Stimulated activated CD4-positive, alpha-beta T cell treated with anti-CD3 and anti-CD28 coated beads, Interleukin-2, amount 100 ng/mL, for 24 hours (primary cell): ENCODE results near the gene BCORL1.

Experiments
- DNase-seq, 2 donors: peaks; one replicate each; pipeline ENCODE4 v3.0.0-alpha.2; 2020

The BCORL1 gene

DNA sequence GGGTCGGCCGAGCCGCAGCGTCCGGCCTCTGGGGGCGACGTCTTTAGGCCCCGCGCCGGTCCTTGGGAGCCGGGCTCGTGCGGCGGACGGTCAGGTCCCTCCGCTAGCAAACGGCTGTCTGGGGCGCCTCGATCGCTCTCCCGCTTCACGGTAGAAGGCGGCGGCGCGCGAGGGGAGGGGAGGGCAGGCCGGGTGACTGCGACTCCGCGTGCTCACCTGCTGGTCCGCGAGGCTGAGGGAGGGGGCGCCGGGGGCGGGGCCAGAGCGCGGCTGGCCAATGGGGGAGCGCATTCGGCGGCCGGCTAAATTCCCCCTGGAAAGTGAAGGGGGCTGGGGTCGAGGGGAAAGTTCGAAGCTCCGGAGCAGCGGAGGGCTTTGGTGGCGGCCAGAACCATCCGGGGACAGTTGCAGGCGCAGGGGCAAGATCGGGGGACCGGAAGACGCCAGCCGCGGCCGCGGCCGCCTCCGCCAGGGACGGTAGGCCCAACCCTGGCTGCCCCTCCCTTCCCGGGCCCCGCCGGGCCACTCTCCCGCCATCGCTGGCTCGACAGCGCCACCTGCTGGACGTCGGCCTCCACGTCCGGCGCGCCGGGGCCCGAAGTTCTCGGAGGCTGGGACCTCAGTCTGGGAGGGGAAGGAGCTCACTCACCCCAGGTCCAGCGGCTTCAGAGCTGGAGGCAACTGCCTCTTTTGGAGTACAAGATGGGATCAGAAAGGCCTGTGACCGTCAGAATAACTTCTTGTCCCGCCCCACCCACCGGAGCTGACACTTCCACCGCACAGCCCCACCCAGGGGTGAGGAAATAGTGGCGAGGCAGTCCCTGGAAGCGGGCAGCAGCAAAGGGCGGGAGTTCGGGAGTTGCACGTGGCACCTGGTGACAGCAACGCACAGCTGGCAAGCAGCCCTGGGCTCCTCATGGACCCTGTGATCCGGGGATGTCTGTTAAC, 78.0 kb downstream of the BCORL1 start:
- DNase-seq = peak; percentile 85 to 87

DNA sequence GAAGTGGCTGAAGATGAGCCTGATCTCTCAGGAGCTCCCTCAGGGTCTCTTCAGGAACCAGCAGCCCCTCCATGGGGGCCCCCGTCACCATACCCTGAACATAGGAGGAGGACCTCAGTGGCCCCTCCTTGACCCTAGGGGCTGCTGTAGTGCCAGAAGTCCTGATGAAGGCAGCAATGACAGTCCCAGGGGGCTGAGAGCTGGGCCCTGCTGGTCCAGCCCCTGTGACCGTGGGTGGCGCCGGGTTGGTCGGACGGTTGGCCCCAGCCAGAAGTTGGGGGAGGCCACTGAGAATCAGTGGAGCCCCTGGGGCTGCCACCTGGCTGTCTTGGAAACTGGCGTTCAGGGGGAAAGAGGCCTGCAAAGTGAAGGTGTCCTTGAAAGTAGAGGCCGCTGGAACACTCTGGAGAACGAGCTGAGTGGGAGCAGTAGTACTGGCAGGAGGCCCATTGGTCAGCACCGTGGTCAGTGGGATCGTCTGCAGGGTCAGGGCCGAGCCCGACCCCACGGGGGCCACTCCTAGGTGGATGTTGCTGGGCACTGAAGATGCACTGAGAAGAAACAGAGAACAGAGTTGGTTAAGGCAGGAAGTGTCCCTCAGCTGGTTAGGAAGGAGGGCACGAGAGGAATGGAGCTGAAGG, 84.7 kb downstream of the BCORL1 start:
- DNase-seq = no peak

DNA sequence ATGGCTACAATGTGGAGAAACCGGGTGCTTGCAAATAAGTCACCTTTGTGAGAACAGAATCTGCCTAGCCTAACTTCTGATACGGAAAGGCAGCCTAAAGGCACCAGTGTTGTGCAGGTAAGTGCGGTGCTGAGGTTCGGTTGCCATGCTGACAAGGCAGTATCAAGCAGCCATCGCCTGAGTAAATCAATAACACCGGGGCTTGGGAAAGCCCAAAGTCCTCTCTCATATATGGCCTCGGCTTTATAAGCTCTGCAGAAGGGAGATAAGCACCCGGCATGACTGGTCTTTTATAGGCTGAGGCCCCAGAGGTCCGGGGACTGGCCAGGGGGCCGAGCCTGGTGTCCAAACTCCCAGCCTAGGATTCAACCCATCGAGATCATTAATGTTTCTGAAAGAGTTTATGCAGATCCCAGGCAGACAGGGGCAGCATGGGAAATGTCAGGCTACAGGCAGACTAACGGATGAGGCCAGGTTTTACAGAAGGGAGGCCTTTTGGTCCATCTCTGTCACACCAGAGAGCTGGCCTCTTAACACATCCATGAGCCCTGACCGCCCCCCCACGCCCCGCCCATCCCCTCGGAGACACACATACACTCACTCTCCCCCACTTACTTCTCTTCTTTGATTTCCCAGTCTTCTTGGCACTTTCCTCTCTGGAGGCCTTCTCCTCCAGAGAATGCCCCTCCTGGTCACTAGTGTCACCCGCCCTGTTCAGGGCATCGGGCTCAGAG, 89.3 kb downstream of the BCORL1 start:
- DNase-seq = no peak

DNA sequence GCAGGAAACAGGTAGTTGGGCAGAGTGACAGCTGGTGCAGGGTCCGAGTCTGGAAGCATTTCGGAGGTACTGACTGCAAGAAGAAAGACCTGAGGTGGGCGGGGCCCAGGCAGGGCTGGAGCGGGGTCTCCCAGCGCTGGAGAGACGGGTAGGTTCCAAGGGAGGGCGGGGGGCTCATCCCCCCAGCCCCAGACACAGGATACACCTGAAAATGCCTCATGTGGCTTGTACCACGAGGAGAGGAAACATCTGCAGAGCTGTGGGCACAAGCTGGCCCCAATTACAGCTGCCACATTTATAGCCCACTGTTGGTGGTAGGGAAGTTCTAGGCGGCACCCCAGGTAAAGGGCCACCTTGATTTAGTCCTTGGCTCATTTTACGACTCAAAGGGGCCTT, 89.9 kb downstream of the BCORL1 start:
- no peak for DNase-seq

DNA sequence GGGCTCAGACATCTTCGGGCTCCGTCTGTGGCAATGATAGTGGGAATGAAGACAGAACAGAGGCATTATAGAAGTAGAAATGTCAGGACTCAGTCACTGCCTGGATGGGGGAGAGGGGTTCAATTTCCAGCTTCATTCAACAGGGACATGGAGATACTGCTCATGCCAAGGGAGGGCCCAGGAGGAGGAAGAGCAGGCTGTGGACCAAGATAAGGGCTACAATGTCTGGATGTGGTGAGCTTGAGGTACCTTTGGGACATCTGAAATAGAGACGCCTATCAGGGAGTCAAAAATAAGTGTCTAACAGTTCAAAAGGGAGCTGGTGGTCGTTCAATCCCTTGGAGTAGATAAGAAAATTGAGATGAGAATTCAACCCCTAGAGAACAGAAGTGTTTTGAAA, 93.3 kb downstream of the BCORL1 start:
- DNase-seq = no peak

DNA sequence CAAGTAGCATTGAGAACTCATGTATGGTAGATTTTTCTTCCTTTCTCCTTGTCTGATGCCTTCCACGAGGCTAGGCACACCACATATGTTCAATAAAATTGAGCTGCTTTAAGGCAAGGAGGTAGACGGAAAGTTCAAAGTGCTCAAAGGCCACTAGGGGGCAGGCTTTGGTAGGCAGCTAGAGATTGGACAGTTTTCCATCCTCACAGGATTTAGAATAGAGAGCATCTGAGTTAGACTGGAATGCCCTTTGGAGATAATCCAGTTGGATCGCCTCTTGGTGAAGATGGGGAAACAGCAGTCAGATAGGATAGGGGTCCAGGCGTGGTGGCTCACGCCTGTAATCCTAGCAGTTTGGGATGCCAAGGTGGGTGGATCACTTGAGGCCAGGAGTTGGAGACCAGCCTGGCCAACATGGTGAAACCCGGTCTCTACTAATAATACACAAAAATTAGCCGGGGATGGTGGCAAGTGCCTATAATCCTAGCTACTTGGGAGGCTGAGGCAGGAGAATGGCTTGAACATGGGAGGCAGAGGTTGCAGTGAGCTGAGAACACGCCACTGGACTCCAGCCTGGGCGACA, 97.5 kb downstream of the BCORL1 start:
- DNase-seq = peak; percentile 56 to 58

DNA sequence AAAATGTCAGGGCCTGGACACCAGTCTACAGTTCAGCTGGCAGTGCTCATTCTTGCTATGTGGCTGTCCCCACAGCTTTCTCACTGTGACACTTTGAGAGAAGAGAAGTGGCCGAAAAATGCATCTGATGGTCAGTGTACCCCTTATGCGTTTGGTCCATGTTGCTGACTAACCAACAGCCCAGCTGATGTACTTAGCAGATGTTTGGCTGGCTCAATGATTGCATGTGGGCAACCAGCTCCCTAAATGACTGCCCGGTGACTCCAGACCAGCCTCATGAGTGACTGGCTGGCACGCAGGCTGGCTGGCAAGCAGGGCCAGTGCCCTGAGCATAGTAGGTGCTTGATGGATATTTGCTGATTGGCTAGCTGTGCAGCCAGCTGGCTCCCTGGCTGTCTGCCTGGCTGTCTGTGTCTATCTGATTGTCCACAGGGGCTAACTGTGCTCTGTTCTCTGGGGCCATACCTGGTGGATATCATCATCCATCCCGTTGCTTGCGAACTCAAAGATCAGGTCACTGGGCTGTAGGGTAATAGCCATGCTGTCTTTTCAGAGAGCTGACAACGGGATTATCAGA, 98.4 kb downstream of the BCORL1 start:
- no peak for DNase-seq

DNA sequence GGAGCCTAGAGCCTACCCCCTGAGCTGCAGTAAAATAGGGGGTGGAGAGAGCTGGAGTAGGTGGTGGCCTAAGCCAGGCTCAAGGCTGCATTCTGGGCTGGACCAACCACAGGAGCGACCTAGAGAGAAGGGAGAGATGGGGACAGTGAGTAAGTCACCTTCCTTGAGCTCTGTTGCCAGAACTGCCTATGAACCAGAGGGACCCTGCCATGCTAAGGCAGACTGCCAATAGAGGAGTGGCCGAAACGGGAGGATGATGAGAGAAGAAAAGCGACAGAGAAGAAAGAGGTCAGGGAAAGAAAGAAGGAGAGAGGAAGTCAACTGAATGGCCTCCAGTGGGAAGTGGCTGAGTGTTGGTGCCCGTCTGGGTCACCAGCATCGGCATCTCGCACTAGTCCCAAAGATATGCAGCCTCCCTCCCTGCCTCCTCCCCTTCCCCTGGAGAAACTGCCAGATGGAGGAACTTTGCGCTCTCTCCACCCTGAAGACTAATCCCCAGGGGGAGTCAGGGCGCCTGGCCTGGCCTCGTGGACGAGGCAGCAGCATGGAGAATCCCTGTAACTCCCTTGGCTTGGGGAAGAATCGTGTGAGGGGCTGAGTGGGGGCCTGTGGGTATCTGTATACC, 99.1 kb downstream of the BCORL1 start:
- DNase-seq = no peak

DNA sequence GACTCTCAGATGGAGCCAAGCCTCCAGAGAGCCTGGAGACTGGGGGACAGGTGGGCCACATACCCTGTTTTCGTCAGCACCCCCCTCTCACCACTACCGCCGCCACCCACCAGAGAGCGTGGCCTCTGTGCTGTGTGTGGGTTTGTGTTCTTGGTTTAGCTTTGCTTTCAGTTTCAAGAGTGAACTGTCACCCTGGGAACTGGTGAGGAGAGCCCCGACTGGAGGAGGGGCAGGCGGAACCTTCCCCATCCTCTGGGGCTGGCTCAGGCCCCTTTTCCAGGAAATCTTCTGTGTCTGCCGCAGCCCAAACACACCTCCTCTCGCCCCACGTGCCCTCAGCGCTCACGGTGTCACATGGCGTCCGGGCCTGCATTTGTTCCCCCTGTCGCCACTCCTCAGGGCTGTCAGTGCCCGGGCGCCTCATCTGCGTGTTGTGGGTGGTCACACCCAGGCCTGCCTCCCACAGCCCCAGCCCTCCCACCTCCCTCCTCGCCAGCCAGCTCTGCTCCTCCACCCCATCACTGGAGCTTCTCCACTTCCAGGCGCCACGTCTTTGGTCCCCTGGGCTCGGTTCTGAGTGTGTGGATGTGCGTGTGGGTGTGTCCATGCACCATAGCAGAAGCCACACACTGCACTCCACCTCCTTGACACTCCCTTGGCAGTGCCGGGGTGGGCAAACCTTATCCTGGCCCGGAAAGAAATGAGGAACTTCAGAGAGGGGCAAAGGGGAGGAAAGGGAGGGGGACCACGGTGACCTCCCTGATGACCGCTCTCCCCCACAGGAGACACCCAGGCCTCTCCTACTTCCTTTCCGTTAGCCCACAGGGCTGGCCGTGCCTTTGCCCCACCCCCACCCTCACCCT, 100.0 kb downstream of the BCORL1 start:
- peak; percentile 70 to 74 for DNase-seq

DNA sequence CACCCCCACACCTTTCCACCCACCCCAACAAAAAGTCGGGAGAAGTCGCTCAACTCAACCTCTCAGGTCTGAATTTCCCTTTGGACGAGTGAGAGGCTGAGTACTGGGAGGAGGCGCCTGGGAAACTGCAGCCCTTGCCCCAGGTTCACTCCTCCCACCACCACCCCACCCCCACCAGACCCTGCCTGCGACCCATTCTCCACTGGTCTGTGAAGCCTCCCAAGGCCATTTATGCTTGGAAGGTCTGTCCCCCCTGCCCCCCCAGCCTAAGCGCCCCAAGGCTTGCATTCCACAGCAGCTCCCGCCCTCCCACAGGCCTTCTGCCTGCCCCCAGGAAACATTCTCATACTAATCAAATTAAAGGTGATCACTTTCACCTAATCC, 100.7 kb downstream of the BCORL1 start:
- no peak for DNase-seq

DNA sequence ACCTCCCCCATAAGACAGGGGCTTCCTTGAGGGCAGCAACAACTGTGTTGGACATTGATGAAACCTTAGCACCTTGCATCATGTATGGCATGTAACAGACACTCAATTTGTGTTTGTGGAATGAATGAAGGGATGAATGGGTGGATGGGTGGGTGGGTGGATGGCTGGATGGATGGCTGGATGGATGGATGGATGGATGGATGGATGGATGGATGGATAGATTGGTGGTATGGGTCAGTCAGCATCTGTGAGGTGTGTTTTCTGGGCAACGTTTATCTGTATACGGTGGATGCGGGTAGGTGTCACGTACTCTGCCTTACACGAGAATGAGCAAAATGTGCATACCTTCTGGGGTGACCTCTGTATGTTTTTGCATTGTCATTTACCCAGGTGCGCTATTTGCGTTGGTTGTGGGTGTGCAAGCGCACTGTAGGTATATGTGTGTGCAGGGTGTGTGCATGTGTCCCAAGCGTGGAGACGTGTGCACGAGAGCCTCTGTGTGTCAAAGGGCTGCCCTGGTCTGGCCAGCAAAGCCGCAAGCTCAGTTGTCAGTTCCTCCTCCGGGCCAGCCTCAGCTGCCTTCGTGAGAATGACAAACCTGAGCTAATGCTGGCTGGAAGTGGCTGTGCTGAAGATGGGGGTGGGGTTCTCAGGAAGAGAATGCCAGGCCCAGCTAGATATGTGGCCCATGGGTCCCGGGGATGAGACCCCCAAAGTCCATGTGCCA, 101.4 kb downstream of the BCORL1 start:
- no peak for DNase-seq

DNA sequence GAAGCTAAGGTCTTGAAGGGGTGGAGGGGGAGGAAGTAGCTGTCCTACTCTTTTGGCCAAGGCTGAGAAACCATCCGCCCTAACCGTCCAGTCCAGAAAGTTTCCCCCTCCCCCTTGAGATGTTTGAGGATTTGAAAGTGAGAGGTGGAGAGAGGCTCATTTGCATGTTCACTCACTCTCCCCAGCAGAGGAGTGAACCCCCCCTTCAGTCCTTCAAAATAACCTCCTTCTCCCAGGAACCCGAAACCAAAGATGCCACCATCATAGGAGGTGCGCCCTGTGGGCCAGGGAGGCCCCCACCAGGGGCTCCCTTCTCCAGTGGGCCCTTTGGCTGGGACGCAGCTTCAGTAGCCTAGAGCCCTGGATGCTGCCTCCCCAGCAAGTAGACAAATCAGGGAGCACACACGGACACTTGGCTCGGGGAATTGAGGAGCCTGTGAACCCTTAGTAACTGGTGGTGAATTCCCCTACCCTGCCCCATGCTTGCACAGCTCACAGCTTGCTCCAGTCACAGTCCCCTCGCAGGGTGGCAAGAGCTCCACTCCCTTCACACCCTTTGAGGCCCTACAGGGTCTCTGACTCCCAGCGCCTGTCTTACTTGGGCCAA, 102.3 kb downstream of the BCORL1 start:
- DNase-seq = peak in 1 of 2 donors; percentile 22

DNA sequence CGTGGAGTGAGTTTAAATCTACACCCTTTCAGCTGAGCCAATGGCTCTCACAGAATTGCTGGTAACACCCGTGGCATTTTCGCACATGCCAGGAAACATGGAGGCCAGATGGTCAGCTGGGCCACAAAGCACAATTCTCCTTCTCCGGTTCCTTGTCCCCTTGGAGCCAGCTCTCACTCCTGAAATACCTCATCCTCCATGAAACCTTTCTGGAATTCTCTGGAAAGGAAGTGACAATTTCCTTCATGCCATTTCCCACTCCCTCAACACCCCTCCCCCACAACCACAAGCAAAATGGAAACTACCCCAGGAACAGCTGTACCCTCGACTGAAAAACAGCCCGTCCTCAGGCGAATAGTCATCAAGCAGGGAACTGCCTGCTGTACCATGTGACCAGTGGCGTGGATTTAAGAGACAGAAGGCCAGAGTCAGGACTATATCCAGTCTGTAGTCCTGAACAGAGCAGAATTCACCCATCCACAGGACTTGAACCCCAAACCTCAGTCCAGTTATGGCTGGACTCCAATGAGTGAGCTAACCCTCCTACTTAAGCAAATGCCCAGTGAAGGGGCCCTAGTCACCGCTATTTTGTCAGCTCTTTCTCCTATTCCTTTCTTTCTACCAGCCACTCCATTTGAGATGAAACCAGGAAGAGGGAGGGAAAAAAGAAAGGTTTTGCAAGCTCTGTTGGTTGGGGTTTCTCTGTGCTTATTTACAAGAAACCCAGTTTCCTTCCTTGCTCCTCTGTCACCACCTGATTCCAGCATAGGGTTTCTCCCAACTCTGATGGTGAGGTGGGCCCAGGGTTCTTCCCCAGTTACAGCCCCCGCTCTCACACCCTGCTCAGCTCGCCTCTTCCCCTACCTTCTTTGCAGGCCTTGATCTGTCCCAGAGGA, 103.4 kb downstream of the BCORL1 start:
- no peak for DNase-seq

DNA sequence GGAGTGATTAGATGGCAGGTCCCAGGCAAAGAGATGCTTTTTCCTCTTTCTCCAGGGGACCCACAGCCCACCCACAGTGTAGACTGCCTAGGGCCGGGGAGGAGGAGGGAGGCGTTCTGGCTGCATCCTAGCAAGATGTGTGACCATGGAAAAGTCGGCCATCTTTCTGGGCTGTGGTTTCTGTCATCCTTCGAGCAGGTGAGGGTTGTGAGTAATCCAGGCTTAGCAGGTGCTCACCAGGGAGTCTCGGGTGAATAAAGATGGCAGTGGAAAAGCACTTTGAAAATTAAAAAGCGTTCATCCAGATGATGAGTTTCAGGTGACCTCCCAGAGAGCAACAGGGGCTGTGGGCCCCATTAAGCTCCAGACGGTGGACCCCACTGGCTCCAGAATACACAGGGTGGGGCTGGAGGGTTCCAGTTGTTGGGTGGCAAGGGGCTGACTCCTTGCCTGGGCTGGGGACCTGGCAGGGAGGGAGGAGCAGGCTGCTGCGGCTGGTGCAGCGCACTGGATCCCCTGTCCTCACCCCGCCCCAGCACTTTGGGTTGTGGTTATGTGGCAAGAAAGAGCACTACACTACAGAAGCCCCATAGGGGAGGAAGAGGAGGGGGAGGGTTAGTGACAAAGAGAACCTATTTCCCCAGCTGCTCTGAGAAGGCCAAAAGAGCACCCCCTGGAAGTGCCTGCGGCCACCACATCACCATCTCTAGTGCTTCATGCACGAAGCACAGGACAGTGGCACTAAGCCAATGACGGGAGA, 104.2 kb downstream of the BCORL1 start:
- peak; percentile 54 to 66 for DNase-seq

DNA sequence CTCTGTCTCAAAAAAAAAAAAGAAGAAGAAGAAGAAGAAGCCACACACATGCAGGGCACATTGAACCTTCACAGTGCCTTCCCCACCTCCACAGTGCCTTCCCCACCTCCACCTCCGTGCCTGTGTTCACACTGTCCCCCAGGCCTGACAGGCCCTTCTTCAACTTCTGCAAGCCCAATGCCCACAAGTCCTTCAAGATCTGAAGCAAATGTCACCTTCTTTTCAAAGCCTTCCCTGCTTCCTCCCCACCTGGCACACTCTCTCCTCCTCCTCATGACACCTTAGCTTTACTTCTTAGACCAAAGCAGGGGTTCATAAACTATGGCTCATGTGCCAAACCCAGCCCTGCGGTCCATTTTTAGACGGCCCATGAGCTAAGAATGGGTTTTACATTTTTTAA, 107.9 kb downstream of the BCORL1 start:
- no peak for DNase-seq

DNA sequence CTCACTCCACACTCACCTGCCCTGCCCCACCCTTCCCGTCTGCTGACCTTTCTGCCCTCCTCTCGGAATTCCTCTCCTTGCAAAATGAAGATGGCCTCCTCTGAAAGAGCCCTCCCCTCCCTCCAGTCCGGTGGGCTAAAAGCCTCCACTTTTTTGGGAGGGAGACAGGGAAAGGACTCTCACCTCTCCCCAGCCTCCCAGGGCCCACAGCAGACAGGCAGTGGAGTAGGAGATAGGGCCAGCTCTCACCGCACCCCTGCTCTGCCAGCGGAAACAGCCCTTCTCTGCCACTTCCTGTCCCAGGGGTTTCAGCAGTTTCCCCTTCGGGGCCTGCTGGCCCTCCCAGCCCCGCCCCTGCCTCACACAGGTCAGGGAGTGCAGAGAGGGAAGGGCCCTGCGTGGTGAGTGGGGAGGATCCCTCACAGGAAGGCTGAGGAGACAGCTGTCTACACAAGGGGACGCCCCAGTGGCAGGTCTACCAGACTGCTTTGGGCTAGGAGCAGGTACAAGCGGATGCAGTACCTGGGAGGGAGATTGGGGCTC, 109.6 kb downstream of the BCORL1 start:
- DNase-seq = peak; percentile 71 to 80

DNA sequence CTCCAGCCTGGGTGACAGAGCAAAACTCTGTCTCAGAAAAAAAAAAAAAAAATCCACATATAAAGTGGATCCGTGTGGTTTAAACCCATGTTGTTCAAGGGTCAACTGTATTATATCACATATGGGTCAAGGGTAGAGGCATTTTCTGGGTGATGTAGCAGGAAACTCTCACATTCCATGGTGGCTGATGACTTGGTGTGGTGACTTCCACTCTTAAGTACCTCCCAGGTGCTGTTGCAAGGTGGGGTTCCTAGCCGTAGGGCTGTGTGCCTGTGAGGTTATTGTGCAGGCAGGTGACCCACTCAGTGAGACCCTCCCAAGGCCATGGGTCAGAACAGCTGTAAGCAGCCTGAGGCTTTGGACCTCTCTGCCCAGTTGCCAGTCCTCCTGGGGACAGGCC, 110.8 kb downstream of the BCORL1 start:
- no peak for DNase-seq

DNA sequence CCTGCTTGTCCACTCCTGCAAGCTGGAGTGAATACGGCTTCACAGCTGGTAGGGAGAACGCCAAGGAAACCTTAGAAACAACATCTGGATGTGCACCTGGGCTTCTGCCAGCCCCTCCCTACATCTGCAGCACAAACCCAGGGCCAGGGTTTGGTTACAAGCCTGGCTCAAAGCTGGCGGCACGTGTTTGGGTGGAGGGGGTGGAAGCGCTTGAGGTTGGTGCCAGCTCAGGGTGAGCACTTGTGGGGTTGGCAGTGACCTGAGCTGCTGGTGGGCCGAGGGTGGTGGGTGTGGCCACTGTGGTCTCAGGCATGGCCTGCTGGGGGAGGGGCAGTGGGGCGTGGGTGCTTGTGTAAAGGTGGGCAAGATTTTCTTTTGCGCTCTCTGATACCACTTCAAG, 112.3 kb downstream of the BCORL1 start:
- no peak for DNase-seq
